HepG2 (cell line): ENCODE data around the gene DAB2. TPM values are rescaled to one million over a fixed set of nuclear protein-coding genes. Genes with fewer than 3 reads are reported as not detected.

ENCODE experiments used
- ATAC-seq: fragments of 200-7000 bp; cut with Tn5 transposase; 3 replicates; pipeline ENCODE4 v1.9.1; 2020; ENCODE audit warnings: mild to moderate bottlenecking, moderate library complexity
- BruUV-seq: library from RNA; stranded (reverse); fragments of 400-500 nt; replicated peaks from 2 replicates; lab custom pipeline; 2021; lab: Mats Ljungman, UMichigan
- CTCF ChIA-PET: fragments of 300-600 bp; formaldehyde crosslinking; extraction: SDS; loops from one replicate; lab custom pipeline; 2021; ENCODE audit warnings: low total read pairs, inconsistent platforms, low intra/inter-chr PET ratio; lab: Yijun Ruan, JAX
- POLR2A ChIA-PET: fragments of 350-600 bp; sonication (Branson Sonifier 250); formaldehyde crosslinking; loops from one replicate; lab custom pipeline; 2020; ENCODE audit warnings: antibody characterized with exemption, inconsistent platforms; lab: Yijun Ruan, JAX
- DNase-seq: peaks from one replicate; pipeline ENCODE4 v3.0.0-alpha.2; 2015; ENCODE audit warnings: low spot score
- FAIRE-seq: peaks from 3 replicates; lab custom pipeline; 2011; peaks lifted over from hg19 to GRCh38; lab: Jason Lieb, UNC
- H2AFZ ChIP-seq: one replicate; pipeline ENCODE4 v1.6.1; 2011; ENCODE audit warnings: low read length, inconsistent platforms
- H3K27ac ChIP-seq: fragments of 300-600 bp; 3 replicates; pipeline ENCODE4 v1.8.0; 2011; ENCODE audit warnings: mixed run types, mild to moderate bottlenecking, mixed read lengths, low read length, inconsistent platforms; ENCODE audit not compliant: insufficient read depth; ENCODE audit errors: extremely low read length
- H3K27me3 ChIP-seq, 2 experiments: fragments of 200-600 bp in 1 of 2; 2 replicates in 1 of 2; 3 replicates in 1 of 2; pipeline versions ENCODE4 v1.6.0 to v1.8.0; 2011; ENCODE audit warnings: low read length in 2 of 2, mild to moderate bottlenecking in 2 of 2, moderate library complexity in 2 of 2, inconsistent platforms in 1 of 2; ENCODE audit not compliant: insufficient read depth in 2 of 2, control insufficient read depth in 1 of 2
- H3K36me3 ChIP-seq, 2 experiments: fragments of 200-600 bp in 1 of 2; replicated peaks in 1 of 2; 2 replicates in 1 of 2; 3 replicates in 1 of 2; pipeline versions ENCODE4 v1.5.1 to v1.8.0; 2011; ENCODE audit warnings: low read length in 2 of 2, inconsistent platforms in 1 of 2; ENCODE audit not compliant: insufficient read depth in 2 of 2, control insufficient read depth in 1 of 2
- H3K4me1 ChIP-seq: 2 replicates; pipeline ENCODE4 v1.5.1; 2012; ENCODE audit warnings: low read length, inconsistent platforms; ENCODE audit not compliant: insufficient read depth
- H3K4me2 ChIP-seq: 2 replicates; pipeline ENCODE4 v1.6.0; 2011; ENCODE audit warnings: low read depth, low read length, inconsistent platforms
- H3K4me3 ChIP-seq, 3 experiments: fragments of 200-600 bp in 1 of 3; sonication (generic), shearing (Covaris generic) in 1 of 3; replicated peaks in 1 of 3; 2 replicates each; pipeline ENCODE4 v1.5.1; 2011 to 2016; ENCODE audit warnings: low read length in 3 of 3, inconsistent platforms in 2 of 3, low read depth in 2 of 3, mild to moderate bottlenecking in 2 of 3, control low read depth in 1 of 3, mixed read lengths in 1 of 3; ENCODE audit not compliant: insufficient read depth in 1 of 3
- H3K79me2 ChIP-seq: one replicate; pipeline ENCODE4 v1.6.1; 2011; ENCODE audit warnings: low read length, inconsistent platforms; ENCODE audit not compliant: insufficient read depth
- H3K9ac ChIP-seq: 2 replicates; pipeline ENCODE4 v1.6.0; 2011; ENCODE audit warnings: mild to moderate bottlenecking, low read depth, low read length, inconsistent platforms; ENCODE audit not compliant: insufficient read depth
- H3K9me3 ChIP-seq: 2 replicates; pipeline ENCODE4 v1.5.1; 2012; ENCODE audit warnings: mild to moderate bottlenecking, low read length
- H4K20me1 ChIP-seq: 2 replicates; pipeline ENCODE4 v1.6.0; 2011; ENCODE audit warnings: inconsistent platforms, mild to moderate bottlenecking, low read length, moderate library complexity; ENCODE audit not compliant: insufficient read depth
- DNMT1 ChIP-seq: sonication (generic); formaldehyde crosslinking; IDR thresholded peaks from 2 replicates; pipeline ENCODE4 v1.5.1; 2020; ENCODE audit warnings: mild to moderate bottlenecking, missing genetic modification reagents
- DRAP1 ChIP-seq: IDR thresholded peaks from 2 replicates; pipeline ENCODE4 v1.6.1; 2016; ENCODE audit warnings: missing genetic modification reagents, missing compliant biosample characterization
- IRF9 ChIP-seq: sonication (generic); formaldehyde crosslinking; IDR thresholded peaks from 2 replicates; pipeline ENCODE4 v1.8.0; 2022; ENCODE audit warnings: missing genetic modification reagents, mild to moderate bottlenecking, borderline replicate concordance
- MYPOP ChIP-seq: sonication (generic); formaldehyde crosslinking; IDR thresholded peaks from 2 replicates; pipeline ENCODE4 v1.8.1; 2023; ENCODE audit warnings: mild to moderate bottlenecking, moderate library complexity, missing genetic modification reagents
- ZFYVE20 ChIP-seq: sonication (generic); formaldehyde crosslinking; IDR thresholded peaks from 2 replicates; pipeline ENCODE4 v1.8.0; 2023; ENCODE audit warnings: low read depth, mild to moderate bottlenecking, moderate library complexity, missing genetic modification reagents, borderline replicate concordance
- ZNF484 ChIP-seq: sonication (generic); formaldehyde crosslinking; IDR thresholded peaks from 2 replicates; pipeline ENCODE4 v1.5.1; 2020; ENCODE audit warnings: mild to moderate bottlenecking, low read depth, missing genetic modification reagents, borderline replicate concordance
- ZNF619 ChIP-seq: sonication (generic); formaldehyde crosslinking; IDR thresholded peaks from 2 replicates; pipeline ENCODE4 v1.4.0; 2020; ENCODE audit warnings: mild to moderate bottlenecking, missing genetic modification reagents
- ZNF672 ChIP-seq: sonication (generic); formaldehyde crosslinking; IDR thresholded peaks from 2 replicates; pipeline ENCODE4 v1.8.1; 2022; ENCODE audit warnings: missing genetic modification reagents
- WGBS: methylation state at CpG from one replicate; pipeline ENCODE4 v1.1.6; 2017; ENCODE audit warnings: low lambda C conversion rate; 5-methylcytosine and 5-hydroxymethylcytosine counted together
- in situ Hi-C: cut with HindIII; loops from 2 replicates; pipeline ENCODE4 v1.10.0; 2017; ENCODE audit warnings: low pct_unique_long_range_greater_than_20kb; ENCODE audit not compliant: extremely low pct_ligation_motif_present
- intact Hi-C: fragments of 100-400 bp; cut with micrococcal nuclease; formaldehyde crosslinking; loops from one replicate; pipeline ENCODE4 v1.10.0; 2022; ENCODE audit not compliant: unreplicated experiment
- polyA plus RNA-seq, 8 experiments: library from polyadenylated mRNA; depleted of rRNA in 3 of 8; stranded (reverse) in 7 of 8; unstranded in 1 of 8; fragments of >200 nt; fragmentation: Illumina TruSeq in 4 of 8; extraction: Trizol in 4 of 8; gene quantifications; 2 replicates each; pipeline versions ENCODE4 v1.2.1 to v1.2.3, GENCODE V29; 2011 to 2016; ENCODE audit warnings: low read depth in 4 of 8, missing spikeins in 1 of 8, mixed read lengths in 1 of 8; ENCODE audit not compliant: insufficient read depth in 1 of 8
- total RNA-seq, 5 experiments: library from RNA; depleted of rRNA; stranded (reverse); fragments of >200 nt; fragmentation: Illumina TruSeq; extraction: Trizol; gene quantifications; 2 replicates each; pipeline ENCODE4 v1.2.3, GENCODE V29; 2016; ENCODE audit warnings: low read depth in 1 of 5
- TF ChIP-seq, protein P1 (sequence below): sonication (generic); formaldehyde crosslinking; IDR thresholded peaks from 2 replicates; pipeline ENCODE4 v1.4.0; 2020; ENCODE audit warnings: mild to moderate bottlenecking, missing genetic modification reagents

The DAB2 gene
- total and polyA plus RNA-seq, 2 of the 13 experiments (the other 11 are each of a cell fraction or from before 2014, with no cell fraction given) = 6.4 to 6.5 TPM

DNA sequence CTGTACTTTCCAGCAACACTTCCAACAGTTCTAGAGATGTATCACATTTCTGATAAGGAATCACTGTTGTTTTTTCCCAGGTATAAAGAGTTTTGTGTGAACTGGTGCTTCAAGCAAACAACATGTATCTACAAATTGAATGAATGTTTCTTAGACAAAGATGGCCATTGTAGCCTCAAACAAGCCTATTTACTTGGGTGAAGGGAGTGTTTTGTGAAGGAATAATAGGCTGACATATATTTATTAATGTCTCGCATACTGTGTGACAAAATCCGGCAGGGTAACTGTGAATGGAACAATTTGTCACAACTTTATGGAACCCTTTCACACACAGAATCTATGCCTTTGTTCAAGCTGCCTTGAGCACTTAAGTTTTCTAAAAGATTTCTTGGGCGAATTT is 24.8 kb upstream of the DAB2 start:
- no peak for TF ChIP-seq DNMT1 (CRISPR knock-in tag)
- no peak for TF ChIP-seq IRF9 (CRISPR knock-in tag)
- no peak for TF ChIP-seq ZNF619 (CRISPR knock-in tag)
- TF ChIP-seq ZFYVE20 (CRISPR knock-in tag) = no peak
- TF ChIP-seq ZNF672 (CRISPR knock-in tag) = no peak
- no peak for TF ChIP-seq ZNF484 (CRISPR knock-in tag)
- TF ChIP-seq, protein P1, sequence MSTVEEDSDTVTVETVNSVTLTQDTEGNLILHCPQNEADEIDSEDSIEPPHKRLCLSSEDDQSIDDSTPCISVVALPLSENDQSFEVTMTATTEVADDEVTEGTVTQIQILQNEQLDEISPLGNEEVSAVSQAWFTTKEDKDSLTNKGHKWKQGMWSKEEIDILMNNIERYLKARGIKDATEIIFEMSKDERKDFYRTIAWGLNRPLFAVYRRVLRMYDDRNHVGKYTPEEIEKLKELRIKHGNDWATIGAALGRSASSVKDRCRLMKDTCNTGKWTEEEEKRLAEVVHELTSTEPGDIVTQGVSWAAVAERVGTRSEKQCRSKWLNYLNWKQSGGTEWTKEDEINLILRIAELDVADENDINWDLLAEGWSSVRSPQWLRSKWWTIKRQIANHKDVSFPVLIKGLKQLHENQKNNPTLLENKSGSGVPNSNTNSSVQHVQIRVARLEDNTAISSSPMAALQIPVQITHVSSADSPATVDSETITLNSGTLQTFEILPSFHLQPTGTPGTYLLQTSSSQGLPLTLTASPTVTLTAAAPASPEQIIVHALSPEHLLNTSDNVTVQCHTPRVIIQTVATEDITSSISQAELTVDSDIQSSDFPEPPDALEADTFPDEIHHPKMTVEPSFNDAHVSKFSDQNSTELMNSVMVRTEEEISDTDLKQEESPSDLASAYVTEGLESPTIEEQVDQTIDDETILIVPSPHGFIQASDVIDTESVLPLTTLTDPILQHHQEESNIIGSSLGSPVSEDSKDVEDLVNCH = no peak
- TF ChIP-seq DRAP1 (CRISPR knock-in tag) = no peak
- TF ChIP-seq MYPOP (CRISPR knock-in tag) = no peak
- peaks cover 1 to 5% of the 10 kb centered on the region in 2 experiments; a peak in 2 of 5 replicates for H3K27me3 ChIP-seq
- H3K79me2 ChIP-seq = no peaks in the 10 kb centered on the region
- 49% methylated on average over 3 of the region's 3 CpGs for WGBS
- no peak overlapping the region for H2AFZ ChIP-seq
- H3K27ac ChIP-seq = no peak overlapping the region
- ATAC-seq = no peak
- no TSS peak for BruUV-seq
- intact Hi-C loops = no loop called here
- H3K36me3 ChIP-seq = no peaks in the 10 kb centered on the region
- H4K20me1 ChIP-seq = no peaks in the 10 kb centered on the region
- no peaks in the 10 kb centered on the region for H3K9me3 ChIP-seq
- FAIRE-seq = no peak
- peaks cover 25% of the 10 kb centered on the region for H3K4me1 ChIP-seq
- H3K9ac ChIP-seq = no peak overlapping the region
- no peak overlapping the region for H3K4me2 ChIP-seq
- in situ Hi-C loops = no loop called here
- CTCF ChIA-PET = no interaction called here
- no peak overlapping the region for H3K4me3 ChIP-seq
- DNase-seq = no peak
- POLR2A ChIA-PET = no interaction called here
